Right cardiac atrium (tissue), 5 donors: ENCODE measurements around the gene GSK3A. TPM values are rescaled to one million over a fixed set of nuclear protein-coding genes. Genes with fewer than 3 reads are reported as not detected.

Experiments
- ATAC-seq, 2 donors: fragments of 200-7000 bp; cut with Tn5 transposase; one replicate each; pipeline versions ENCODE4 v1.8.0 to v1.9.1; 2020; ENCODE audit warnings: moderate library complexity in 2 of 2, mild to moderate bottlenecking in 1 of 2
- DNase-seq, 3 donors: peaks; one replicate each; pipeline ENCODE4 v3.0.0-alpha.2; 2020
- H3K27ac ChIP-seq: one replicate; pipeline ENCODE4 v1.5.1; 2013; ENCODE audit warnings: mild to moderate bottlenecking, low read length, control low read depth, moderate library complexity
- H3K27me3 ChIP-seq: one replicate; pipeline ENCODE4 v1.6.1; 2013; ENCODE audit not compliant: control insufficient read depth, insufficient read depth
- H3K4me1 ChIP-seq: one replicate; pipeline ENCODE4 v1.6.1; 2013; ENCODE audit warnings: low read length; ENCODE audit not compliant: control insufficient read depth, insufficient read depth
- H3K4me3 ChIP-seq: one replicate; pipeline ENCODE4 v1.5.1; 2013; ENCODE audit warnings: low read length, control low read depth
- H3K9me3 ChIP-seq: one replicate; pipeline ENCODE4 v1.6.1; 2013; ENCODE audit warnings: low read length; ENCODE audit not compliant: control insufficient read depth
- WGBS: extraction: QIAGEN DNeasy Blood & Tissue Kit; methylation state at CpG from one replicate; pipeline ENCODE4 v1.1.7; 2013; 5-methylcytosine and 5-hydroxymethylcytosine counted together
- intact Hi-C, 4 donors: fragments of 100-400 bp; cut with DNase I; formaldehyde crosslinking; loops; one replicate each; pipeline versions ENCODE4 v1.11.0 to v1.14.0; 2022 to 2023
- polyA plus RNA-seq: library from polyadenylated mRNA; stranded (reverse); fragments of 200-250 nt; gene quantifications from one replicate; pipeline ENCODE4 v1.2.3, GENCODE V29; 2013
- total RNA-seq, 4 donors: library from RNA; stranded (reverse); fragmentation: NEBNext Ultra II Directional; extraction: Animal tissue kit (Norgen Biotek cat#: 25700); gene quantifications; one replicate each; pipeline ENCODE4 v1.2.1, GENCODE V29; 2021
- donor health status: healthy with polysubstance abuse.
- donor health status: DM: no; HTN: yes; CAD: no.
- donor health status: DM: no; HTN: no; CAD: no.
- donor health status: DM: no; HTN: yes; CAD: no; lungs with severe emphysema.
- donor health status: DM: yes; HTN: yes; CAD: no.

Gene GSK3A
- total and polyA plus RNA-seq, 5 donors: 32.0 to 46.5 (median 36.2) TPM

GRCh38 chr19:42286349-42287016, 44.1 kb upstream of the GSK3A start:
- no peaks in the 10 kb centered on the region for H3K9me3 ChIP-seq
- peak overlapping the region; percentile 16 for H3K27ac ChIP-seq
- no peaks in the 10 kb centered on the region for H3K27me3 ChIP-seq
- H3K4me3 ChIP-seq: no peak overlapping the region
- 13% methylated on average over 13 of the region's 13 CpGs for WGBS
- ATAC-seq (peak in 1 of 2 donors; percentile 4), DNase-seq (peak; percentile 72 to 86 (median 84))
- H3K4me1 ChIP-seq: peaks cover 26% of the 10 kb centered on the region
- intact Hi-C loops: no loop called here

DNA sequence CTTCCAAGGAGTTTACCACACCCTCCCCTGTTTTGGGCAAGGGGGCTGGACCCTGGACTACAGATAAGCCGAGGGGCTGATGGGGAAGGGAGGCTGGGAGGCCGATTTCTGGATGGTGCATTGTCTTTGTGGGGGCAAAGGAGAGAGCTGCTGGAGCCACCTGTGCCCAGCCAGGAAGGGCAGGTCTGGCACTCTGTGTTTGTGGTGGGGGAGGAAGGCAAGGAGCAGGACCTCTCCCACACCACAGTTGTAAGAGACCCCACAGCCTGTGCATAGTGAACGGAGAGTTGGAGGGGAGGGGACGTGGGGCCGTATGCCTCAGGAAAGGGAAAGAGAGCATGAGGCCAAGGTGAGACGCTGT, 43.6 kb upstream of the GSK3A start:
- DNase-seq (peak in 1 of 3 donors; percentile 48), ATAC-seq (no peak)
- WGBS: 18% methylated on average over 6 of the region's 6 CpGs
- Histone ChIP-seq H3K9me3 (no peaks in the 10 kb centered on the region), H3K4me3 (no peak overlapping the region), H3K27ac (peak overlapping the region; percentile 16), H3K4me1 (peaks cover 26% of the 10 kb centered on the region), H3K27me3 (no peaks in the 10 kb centered on the region)
- intact Hi-C loops: no loop called here

DNA sequence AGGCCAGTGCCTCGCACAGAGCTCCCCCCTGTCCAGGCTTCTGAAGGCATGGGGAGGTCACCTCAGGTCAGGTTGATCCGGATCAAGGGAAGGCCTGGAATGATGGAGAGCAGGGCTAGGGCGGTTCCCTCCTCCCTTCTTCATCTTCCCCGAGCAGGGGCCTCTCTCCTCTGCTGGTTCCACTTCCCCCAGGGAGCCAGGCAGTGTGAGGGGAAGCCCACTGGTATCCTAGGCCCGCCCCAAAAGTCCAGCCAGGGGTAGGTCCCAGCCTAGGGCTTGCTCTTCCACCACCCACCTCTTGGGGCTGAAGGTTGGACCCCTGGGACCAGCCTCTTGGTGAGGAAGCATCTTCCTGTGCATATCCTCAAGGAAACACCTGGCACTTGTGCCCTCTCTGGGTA, 43.1 kb upstream of the GSK3A start:
- no peak overlapping the region for H3K4me3 ChIP-seq
- no peaks in the 10 kb centered on the region for H3K27me3 ChIP-seq
- DNase-seq: peak in 2 of 3 donors; percentile 66 to 71
- 26% methylated on average over 5 of the region's 5 CpGs for WGBS
- peaks cover 26% of the 10 kb centered on the region for H3K4me1 ChIP-seq
- H3K9me3 ChIP-seq: no peaks in the 10 kb centered on the region
- peak overlapping the region; percentile 43 for H3K27ac ChIP-seq
- intact Hi-C loops: no loop called here
- ATAC-seq: no peak

DNA sequence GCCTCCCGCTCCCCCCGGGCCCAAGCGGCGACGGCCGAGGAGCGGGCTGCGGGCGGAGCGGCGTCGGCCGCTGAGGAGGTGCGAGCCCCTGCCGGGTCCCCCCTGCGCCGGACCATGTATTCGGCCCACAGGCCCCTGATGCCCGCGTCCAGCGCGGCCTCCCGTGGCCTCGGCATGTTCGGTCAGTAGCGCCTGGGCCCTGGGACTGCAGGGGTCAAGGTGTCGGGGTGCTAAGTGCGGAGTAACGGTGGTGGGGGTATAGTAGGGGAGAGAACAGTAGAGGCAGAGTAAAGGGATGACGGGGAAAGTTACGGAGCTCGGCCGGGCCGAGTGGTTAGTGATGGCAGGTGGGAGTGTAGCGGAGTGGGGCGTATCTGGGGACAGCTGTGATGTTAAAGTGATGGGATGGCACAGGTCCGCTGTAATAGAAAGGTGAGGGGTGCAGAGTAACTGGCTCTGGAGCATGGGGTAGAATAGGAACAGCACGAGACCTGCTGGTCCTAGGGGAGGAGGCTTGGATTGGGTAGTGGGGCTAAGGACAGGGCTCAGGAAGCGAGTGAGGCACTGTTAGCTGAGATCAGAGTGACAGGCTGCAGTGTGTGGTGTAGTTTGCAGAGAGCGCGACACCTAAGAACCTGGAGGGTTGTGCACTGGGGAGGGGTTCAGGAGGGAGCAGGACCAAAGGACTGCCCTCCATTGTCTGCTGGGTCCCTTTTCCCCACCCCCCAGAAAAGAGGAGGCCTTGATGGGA, 42.4 kb upstream of the GSK3A start:
- peak overlapping the region; percentile 43 for H3K27ac ChIP-seq
- peak; percentile 37 to 78 (median 75) for DNase-seq
- intact Hi-C loops: loop anchor here in 3 of 4 donors (5.0 kb wide), 1 partner anchor 37 kb away; no protein-coding TSS in a partner anchor

GRCh38 chr19:42284066-42284501, 41.7 kb upstream of the GSK3A start:
- no peaks in the 10 kb centered on the region for H3K9me3 ChIP-seq
- intact Hi-C loops: loop anchor here in 3 of 4 donors (5.0 kb wide), 1 partner anchor 37 kb away; no protein-coding TSS in a partner anchor
- H3K4me1 ChIP-seq: peaks cover 28% of the 10 kb centered on the region
- DNase-seq: peak; percentile 88 to 95 (median 94)
- peak in 1 of 2 donors; percentile 25 for ATAC-seq
- WGBS: under 1% methylated on average over 72 of the region's 76 CpGs
- H3K27ac ChIP-seq: peak overlapping the region; percentile 97
- no peaks in the 10 kb centered on the region for H3K27me3 ChIP-seq
- peak overlapping the region; percentile 74 for H3K4me3 ChIP-seq

More for the DNA sequence above, 42.4 kb upstream of the GSK3A start:
- no peaks in the 10 kb centered on the region for H3K9me3 ChIP-seq
- H3K27me3 ChIP-seq: no peaks in the 10 kb centered on the region
- WGBS: 3% methylated on average over 41 of the region's 41 CpGs
- ATAC-seq: no peak
- peaks cover 26% of the 10 kb centered on the region for H3K4me1 ChIP-seq
- H3K4me3 ChIP-seq: peak overlapping the region; percentile 74

- Histone ChIP-seq H3K27ac (peak overlapping the region; percentile 85), H3K4me3 (peak overlapping the region; percentile 74), H3K4me1 (peaks cover 33% of the 10 kb centered on the region), H3K27me3 (no peaks in the 10 kb centered on the region), H3K9me3 (no peaks in the 10 kb centered on the region)
- ATAC-seq (peak; percentile 58 to 71), DNase-seq (peak; percentile 97 to 99 (median 99))
- intact Hi-C loops: loop anchor here in 3 of 4 donors (5.0 kb wide), 1 partner anchor 36 kb away; no protein-coding TSS in a partner anchor
- 2% methylated on average over 72 of the region's 74 CpGs for WGBS
Measured at GRCh38 chr19:42283188-42284065, 41.0 kb upstream of the GSK3A start.

DNA sequence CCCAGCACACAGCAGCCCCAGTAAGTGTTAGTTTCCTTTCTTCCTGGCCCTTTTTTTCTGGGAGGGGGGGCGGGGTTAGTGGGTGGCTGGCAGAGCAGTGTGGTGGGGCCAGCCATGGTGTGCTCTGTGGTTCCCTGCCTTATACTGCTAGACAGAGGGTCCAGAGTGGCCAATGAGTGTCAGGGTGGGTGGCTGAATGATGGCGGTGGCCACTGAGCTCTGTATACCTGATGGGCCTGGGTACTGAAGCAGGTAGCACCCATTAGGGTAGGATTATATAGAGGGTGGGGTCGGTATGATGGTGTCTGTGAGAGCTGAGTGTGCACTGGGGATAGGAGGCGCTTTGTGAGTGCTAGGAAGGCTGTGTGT, 40.4 kb upstream of the GSK3A start:
- Histone ChIP-seq H3K27ac (peak overlapping the region; percentile 85), H3K4me1 (peaks cover 39% of the 10 kb centered on the region), H3K4me3 (no peak overlapping the region), H3K27me3 (no peaks in the 10 kb centered on the region), H3K9me3 (no peaks in the 10 kb centered on the region)
- WGBS: 55% methylated on average over 4 of the region's 4 CpGs
- intact Hi-C loops: loop anchor here in 3 of 4 donors (5.0 kb wide), 1 partner anchor 36 kb away; no protein-coding TSS in a partner anchor
- no peak for ATAC-seq
- no peak for DNase-seq

- Histone ChIP-seq H3K27me3 (no peaks in the 10 kb centered on the region), H3K4me3 (peak overlapping the region; percentile 2), H3K27ac (peak overlapping the region; percentile 84), H3K9me3 (no peaks in the 10 kb centered on the region), H3K4me1 (peaks cover 43% of the 10 kb centered on the region)
- intact Hi-C loops: loop anchor here in 3 of 4 donors (5.0 kb wide), 1 partner anchor 35 kb away; no protein-coding TSS in a partner anchor
- ATAC-seq (no peak), DNase-seq (peak in 2 of 3 donors; percentile 61 to 63)
- 23% methylated on average over 7 of the region's 7 CpGs for WGBS
Measured at GRCh38 chr19:42281827-42282762, 39.7 kb upstream of the GSK3A start.

DNA sequence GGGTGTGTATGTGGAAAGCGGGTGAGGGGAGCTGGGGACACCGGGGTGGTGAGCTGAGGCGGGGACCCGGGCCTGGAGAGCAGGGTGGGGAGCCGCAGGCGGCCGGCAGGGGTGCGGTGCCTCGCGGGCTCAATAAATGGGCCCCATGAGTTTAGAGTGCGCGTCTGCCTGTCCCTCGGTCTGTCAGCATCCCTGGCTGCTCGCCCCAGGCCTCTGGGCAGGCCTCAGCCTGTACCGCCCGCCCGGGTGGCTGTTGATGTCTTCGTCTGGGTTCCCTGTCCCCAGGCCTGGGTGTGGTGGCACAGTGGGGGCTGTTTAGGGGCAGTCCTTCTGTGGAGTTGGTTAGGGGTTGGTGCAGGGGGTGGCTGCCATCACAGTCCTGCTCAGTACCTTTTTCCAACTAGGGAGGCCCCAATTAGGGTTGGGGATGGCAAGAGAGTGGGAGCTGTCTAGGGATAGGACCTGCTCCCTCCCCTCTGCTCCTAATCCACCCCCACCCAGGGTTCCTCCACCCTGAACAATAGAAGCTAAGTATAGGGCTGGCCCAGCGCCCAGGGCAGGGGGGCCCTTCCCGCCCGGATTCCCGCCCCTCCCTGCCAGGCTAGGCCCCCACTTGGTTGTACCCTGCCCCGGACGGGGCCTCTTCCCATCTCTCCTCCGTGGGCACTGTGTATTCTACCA, 38.9 kb upstream of the GSK3A start:
- 5% methylated on average over 25 of the region's 25 CpGs for WGBS
- no peaks in the 10 kb centered on the region for H3K27me3 ChIP-seq
- H3K4me1 ChIP-seq: peaks cover 44% of the 10 kb centered on the region
- peak; percentile 6 to 28 for ATAC-seq
- no peaks in the 10 kb centered on the region for H3K9me3 ChIP-seq
- H3K4me3 ChIP-seq: peak overlapping the region; percentile 73
- intact Hi-C loops: loop anchor here in 3 of 4 donors (5.0 kb wide), 1 partner anchor 34 kb away; no protein-coding TSS in a partner anchor
- DNase-seq: peak; percentile 81 to 89 (median 89)
- H3K27ac ChIP-seq: peak overlapping the region; percentile 84
